MCF 10A (cell line): ENCODE measurements around the gene PHACTR1. TPM values are rescaled to one million over a fixed set of nuclear protein-coding genes. Genes with fewer than 3 reads are reported as not detected.

Experiments used
- BruUV-seq: library from RNA; stranded (reverse); fragments of 400-500 nt; replicated peaks from 2 replicates; lab custom pipeline; 2021; lab: Mats Ljungman, UMichigan
- CTCF ChIA-PET: fragments of 300-600 bp; sonication (Branson Sonifier 250); formaldehyde crosslinking; extraction: SDS; loops from one replicate; lab custom pipeline; 2021; ENCODE audit warnings: antibody characterized with exemption, inconsistent platforms; lab: Yijun Ruan, JAX
- POLR2A ChIA-PET: fragments of 300-600, 350-650 bp; sonication (Branson Sonifier 250); formaldehyde crosslinking; extraction: SDS; loops from one replicate; lab custom pipeline; 2020; ENCODE audit warnings: antibody characterized with exemption, inconsistent platforms; lab: Yijun Ruan, JAX
- DNase-seq: peaks from one replicate; pipeline ENCODE4 v3.0.0-alpha.2; 2018; ENCODE audit not compliant: unreplicated experiment
- H3K27ac Mint-ChIP-seq: one replicate; pipeline ENCODE4 v1.8.0; 2022; ENCODE audit warnings: mild to moderate bottlenecking, low read depth, mixed read lengths; ENCODE audit not compliant: unreplicated experiment
- H3K27me3 Mint-ChIP-seq: one replicate; pipeline ENCODE4 v1.8.0; 2022; ENCODE audit warnings: mixed read lengths; ENCODE audit not compliant: insufficient read depth, unreplicated experiment
- H3K36me3 Mint-ChIP-seq: one replicate; pipeline ENCODE4 v1.8.0; 2022; ENCODE audit warnings: mild to moderate bottlenecking, moderate library complexity, mixed read lengths; ENCODE audit not compliant: insufficient read depth, unreplicated experiment
- H3K4me1 Mint-ChIP-seq: one replicate; pipeline ENCODE4 v1.8.0; 2022; ENCODE audit warnings: mixed read lengths; ENCODE audit not compliant: insufficient read depth, unreplicated experiment
- H3K4me3 Mint-ChIP-seq: one replicate; pipeline ENCODE4 v1.8.0; 2022; ENCODE audit warnings: mild to moderate bottlenecking, moderate library complexity, mixed read lengths; ENCODE audit not compliant: unreplicated experiment
- H3K9me3 Mint-ChIP-seq: one replicate; pipeline ENCODE4 v1.8.0; 2022; ENCODE audit warnings: mixed read lengths; ENCODE audit not compliant: unreplicated experiment
- intact Hi-C: fragments of 100-400 bp; cut with micrococcal nuclease; formaldehyde crosslinking; loops from 2 replicates; pipeline ENCODE4 v1.14.1; 2022
- total RNA-seq: library from RNA; stranded (reverse); gene quantifications from 2 replicates; pipeline ENCODE4 v1.2.3, GENCODE V29; 2022
- TF ChIP-seq, protein P1 (sequence below): fragments of 200-600 bp; IDR thresholded peaks from one replicate; pipeline ENCODE4 v1.8.0; 2022; ENCODE audit warnings: antibody characterized with exemption, mild to moderate bottlenecking; ENCODE audit not compliant: unreplicated experiment

The PHACTR1 gene
- total RNA-seq, 1 experiment from 2014 or later, result not detected

- Mint-ChIP-seq H3K36me3 (no peaks in the 10 kb centered on the region), H3K27me3 (peaks cover 71% of the 10 kb centered on the region), H3K4me3 (no peak overlapping the region), H3K4me1 (peaks cover 5% of the 10 kb centered on the region), H3K27ac (no peak overlapping the region), H3K9me3 (no peaks in the 10 kb centered on the region)
- BruUV-seq, result no TSS peak
- no peak for DNase-seq
- TF ChIP-seq, protein P1, sequence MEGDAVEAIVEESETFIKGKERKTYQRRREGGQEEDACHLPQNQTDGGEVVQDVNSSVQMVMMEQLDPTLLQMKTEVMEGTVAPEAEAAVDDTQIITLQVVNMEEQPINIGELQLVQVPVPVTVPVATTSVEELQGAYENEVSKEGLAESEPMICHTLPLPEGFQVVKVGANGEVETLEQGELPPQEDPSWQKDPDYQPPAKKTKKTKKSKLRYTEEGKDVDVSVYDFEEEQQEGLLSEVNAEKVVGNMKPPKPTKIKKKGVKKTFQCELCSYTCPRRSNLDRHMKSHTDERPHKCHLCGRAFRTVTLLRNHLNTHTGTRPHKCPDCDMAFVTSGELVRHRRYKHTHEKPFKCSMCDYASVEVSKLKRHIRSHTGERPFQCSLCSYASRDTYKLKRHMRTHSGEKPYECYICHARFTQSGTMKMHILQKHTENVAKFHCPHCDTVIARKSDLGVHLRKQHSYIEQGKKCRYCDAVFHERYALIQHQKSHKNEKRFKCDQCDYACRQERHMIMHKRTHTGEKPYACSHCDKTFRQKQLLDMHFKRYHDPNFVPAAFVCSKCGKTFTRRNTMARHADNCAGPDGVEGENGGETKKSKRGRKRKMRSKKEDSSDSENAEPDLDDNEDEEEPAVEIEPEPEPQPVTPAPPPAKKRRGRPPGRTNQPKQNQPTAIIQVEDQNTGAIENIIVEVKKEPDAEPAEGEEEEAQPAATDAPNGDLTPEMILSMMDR, result no peak
- CTCF ChIA-PET, result interaction anchor here (1.4 kb wide), 1 partner anchor 19 kb away, joined by 6 read pairs; no protein-coding TSS in a partner anchor
- POLR2A ChIA-PET, result interaction anchor here (0.6 to 1.2 kb wide), 2 partner anchors 10 to 39 kb away, joined by 3 read pairs; no protein-coding TSS in a partner anchor
- intact Hi-C loops, result no loop called here
These were observed 110.0 kb downstream of the PHACTR1 start for GRCh38 chr6:12826584-12826983.

- no peaks in the 10 kb centered on the region for H3K36me3 Mint-ChIP-seq
- CTCF ChIA-PET, result interaction anchor here (0.9 to 1.4 kb wide), 2 partner anchors 14 to 18 kb away, joined by 3 to 6 read pairs; no protein-coding TSS in a partner anchor
- peaks cover 61% of the 10 kb centered on the region for H3K27me3 Mint-ChIP-seq
- H3K9me3 Mint-ChIP-seq, result no peaks in the 10 kb centered on the region
- POLR2A ChIA-PET, result interaction anchor here (1.2 kb wide), 1 partner anchor 9 kb away, joined by 3 read pairs; no protein-coding TSS in a partner anchor
- intact Hi-C loops, result no loop called here
- BruUV-seq, result no TSS peak
- no peak for DNase-seq
- TF ChIP-seq, protein P1, result no peak
- H3K4me3 Mint-ChIP-seq, result no peak overlapping the region
- H3K4me1 Mint-ChIP-seq, result peaks cover 5% of the 10 kb centered on the region
- no peak overlapping the region for H3K27ac Mint-ChIP-seq
These were observed 111.4 kb downstream of the PHACTR1 start for GRCh38 chr6:12827921-12828320.

DNA sequence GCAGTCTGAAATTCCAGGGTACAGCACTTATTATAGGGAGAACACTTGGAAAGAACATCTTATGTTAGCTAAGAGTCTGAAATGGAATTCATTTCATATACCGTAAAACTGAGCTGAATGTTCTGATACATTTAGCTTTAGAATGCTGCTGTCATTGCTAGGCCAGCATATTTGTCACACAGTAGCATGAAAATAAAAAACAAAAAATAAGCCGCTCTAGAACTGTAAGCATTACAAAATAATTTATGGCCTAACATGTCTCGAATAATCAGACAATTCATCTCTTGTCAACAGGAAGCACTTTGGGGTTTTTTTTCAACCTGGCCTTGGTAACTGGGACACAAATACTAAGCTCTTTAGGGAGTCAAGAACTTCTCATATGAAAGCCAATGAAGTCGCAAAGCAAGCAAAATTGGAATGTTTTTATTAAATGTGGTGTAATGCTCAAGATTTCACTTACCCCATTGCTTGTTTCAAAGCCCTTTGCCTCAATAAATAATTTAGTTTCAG lies 115.7 kb downstream of the PHACTR1 start:
- Mint-ChIP-seq H3K36me3 (no peaks in the 10 kb centered on the region), H3K4me3 (no peak overlapping the region), H3K9me3 (peaks cover 7% of the 10 kb centered on the region), H3K27me3 (peaks cover 52% of the 10 kb centered on the region), H3K4me1 (peaks cover 5% of the 10 kb centered on the region), H3K27ac (no peak overlapping the region)
- CTCF ChIA-PET, result no interaction called here
- POLR2A ChIA-PET, result no interaction called here
- BruUV-seq, result no TSS peak
- intact Hi-C loops, result no loop called here
- no peak for DNase-seq
- TF ChIP-seq, protein P1, result no peak

DNA sequence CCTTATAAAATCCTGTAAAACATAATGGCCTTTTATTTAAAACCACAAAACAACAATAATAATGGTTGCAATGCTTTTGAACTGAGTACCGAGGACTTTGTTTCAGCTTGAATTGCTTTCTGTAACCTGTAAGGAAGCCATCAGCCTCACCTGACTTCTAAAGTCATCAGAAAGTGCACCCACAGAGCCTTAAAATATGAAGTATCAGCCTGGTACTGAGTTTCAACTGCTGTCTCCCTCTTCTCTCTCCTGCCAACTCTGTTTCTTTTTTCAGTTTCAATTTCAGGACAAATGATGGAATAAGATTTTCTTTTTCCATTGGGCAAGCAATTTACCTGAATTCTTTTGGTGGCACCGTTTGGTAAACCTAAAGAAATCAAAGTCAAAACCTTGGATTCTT lies 119.4 kb downstream of the PHACTR1 start:
- intact Hi-C loops, result no loop called here
- no TSS peak for BruUV-seq
- POLR2A ChIA-PET, result no interaction called here

More for the DNA sequence above, 119.4 kb downstream of the PHACTR1 start:
- CTCF ChIA-PET, result no interaction called here
- TF ChIP-seq, protein P1, result no peak
- Mint-ChIP-seq H3K36me3 (no peaks in the 10 kb centered on the region), H3K27me3 (peaks cover 32% of the 10 kb centered on the region), H3K4me3 (no peak overlapping the region), H3K9me3 (peaks cover 7% of the 10 kb centered on the region), H3K27ac (no peak overlapping the region), H3K4me1 (no peaks in the 10 kb centered on the region)
- DNase-seq, result no peak
